EL (cell line): ENCODE results near the gene TEX19.
"Not testable (repeated sequence)": the region's sequence is repeated elsewhere in the genome, so short reads cannot be mapped to it uniquely, and the experiment has no call there.

ENCODE experiments used
- DNase-seq: peaks from one replicate; pipeline ENCODE4 v3.0.0-alpha.2; 2016

Gene TEX19

DNA sequence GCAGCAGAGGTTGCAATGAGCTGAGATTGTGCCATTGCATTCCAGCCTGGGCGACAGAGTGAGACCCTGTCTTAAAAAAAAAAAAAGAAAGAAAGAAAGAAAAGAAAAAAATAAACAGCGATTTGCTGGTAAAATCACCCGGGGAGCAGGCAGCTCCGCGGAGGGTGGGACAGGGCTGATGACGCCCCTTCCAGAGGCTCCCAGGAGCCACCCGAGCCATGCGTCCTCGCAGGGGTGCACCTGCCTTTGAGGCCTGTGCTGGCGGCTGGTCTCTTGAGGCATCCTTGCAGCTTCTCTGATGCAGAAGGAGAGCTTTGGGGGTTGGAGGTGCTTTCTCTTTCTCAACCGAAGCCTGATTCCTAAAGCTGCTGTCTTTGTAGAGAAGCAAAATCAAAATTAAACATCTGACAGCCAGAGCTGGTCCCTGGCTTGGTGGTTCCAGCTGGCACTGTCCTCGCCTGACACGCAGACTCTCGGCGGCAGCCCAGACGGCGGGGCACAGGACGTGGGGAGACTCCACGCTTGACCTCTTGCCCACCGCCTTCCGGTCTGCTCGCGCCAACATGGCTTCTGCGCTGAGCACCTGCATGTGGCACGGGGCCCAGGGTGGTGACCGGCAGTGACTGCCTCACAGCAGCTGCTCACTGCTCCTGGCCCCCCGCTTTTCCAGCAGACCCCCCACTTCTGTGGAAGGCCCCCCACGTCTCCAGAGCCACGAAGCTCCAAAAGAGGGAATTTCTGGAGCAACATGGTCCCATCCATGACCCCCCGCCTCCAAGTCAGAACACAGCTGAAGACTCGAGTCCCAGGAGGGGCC, 19.1 kb downstream of the TEX19 start:
- DNase-seq: no peak

DNA sequence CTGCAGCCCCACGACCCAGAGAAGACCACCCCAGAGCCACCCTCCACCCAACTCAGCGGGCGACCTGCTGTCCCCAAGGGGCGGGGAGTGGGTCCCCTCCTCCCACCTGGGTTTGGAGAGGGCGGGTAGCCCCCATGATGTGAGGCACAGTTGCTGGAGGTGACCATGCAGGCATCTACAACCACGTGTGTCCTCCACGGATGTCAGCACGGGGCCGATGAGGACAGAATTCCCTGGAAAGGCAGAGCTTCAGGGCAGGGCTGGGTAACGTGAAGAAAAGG, 19.6 kb downstream of the TEX19 start:
- no peak for DNase-seq

DNA sequence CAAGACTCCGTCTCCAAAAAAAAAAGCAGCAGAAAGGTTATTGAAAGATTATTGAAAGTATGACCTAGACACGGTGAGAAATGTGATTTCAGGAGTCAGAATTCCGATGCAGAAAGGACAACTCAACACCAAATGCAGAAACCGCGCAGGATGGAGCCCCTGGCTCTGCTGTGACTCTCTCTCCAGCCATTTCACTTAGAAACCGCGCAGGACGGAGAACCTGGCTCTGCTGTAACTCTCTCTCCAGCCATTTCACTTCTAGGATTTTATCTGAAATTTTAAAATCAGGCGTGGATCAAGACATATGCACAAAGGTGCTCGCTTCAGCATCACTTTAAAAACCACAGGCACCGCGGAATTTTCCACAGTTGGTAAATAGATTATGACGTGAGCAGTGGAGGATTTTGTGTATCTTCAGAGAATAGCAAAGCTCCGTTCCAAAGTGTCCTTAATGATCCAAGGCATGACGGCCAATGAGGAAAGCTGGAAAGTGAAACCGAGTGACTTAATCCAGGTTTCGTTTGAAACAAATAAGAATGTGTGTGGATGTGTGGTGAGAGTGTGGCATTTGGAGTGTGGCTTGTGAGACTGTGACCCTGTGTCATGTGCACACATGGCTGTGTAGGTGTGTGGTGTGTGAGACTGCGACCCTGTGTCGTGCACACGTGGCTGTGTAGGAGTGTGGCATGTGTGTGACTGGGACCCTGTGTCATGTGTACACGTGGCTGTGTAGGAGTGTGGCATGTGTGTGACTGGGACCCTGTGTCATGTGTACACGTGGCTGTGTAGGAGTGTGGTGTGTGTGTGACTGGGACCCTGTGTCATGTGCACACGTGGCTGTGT, 22.0 kb downstream of the TEX19 start:
- DNase-seq: no peak

DNA sequence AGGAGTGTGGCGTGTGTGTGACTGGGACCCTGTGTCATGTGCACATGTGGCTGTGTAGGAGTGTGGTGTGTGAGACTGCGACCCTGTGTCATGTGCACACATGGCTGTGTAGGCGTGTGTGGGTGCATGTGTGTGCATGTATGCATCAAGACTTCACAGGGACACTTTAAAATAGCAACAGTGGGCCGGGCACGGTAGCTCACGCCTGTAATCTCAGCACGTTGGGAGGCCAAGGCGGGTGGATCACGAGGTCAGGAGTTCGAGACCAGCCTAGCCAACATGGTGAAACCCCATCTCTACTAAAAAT, 22.6 kb downstream of the TEX19 start:
- DNase-seq: not testable (repeated sequence)

DNA sequence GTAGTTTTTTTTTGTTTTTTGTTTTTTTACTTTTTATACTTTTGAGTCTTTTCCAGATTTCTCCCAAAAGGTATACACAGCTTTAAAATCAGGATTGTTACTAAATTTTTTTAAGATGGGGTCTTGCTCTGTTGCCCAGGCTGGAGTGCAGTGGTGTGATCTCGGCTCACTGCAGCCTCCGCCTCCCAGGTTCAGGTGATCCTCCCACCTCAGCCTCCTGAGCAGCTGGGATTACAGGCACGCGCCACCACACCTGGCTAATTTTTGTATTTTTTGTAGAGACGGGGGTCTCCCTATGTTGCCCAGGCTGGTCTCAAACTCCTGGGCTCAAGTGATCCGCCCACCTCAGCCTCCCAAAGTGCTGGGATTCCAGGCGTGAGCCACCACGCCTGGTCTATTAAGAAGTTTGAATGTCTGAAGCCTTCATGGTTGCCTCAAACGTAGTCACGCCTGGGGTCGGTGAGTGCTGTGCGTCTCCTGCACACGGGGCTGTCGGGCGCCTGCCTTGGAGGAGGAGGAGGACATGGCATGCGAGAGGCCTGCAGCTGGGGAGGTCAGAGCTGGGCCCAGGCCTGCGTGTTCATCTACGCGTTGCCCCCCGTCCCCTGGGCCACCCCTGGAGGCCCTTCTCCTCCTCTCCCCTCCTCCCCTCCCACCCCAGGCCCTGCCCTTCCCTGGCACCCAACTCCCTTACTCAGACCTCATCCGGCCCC, 23.3 kb downstream of the TEX19 start:
- DNase-seq: not testable (repeated sequence)

DNA sequence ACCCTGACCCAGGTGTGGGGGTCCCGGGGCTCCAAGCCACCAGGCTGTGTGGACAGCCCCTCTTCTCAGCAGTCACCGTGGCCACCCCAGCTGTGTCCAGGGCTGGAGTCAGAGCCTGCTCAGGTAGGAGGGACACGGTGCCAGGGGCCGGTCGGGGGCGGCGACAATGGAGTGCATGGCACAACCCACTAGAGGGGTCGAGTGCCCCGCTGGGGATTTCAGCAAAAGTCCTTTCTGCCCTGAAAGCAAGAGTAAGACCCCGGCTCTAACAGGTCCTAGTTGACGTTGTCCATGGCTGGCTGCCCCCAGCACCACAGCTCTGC, 23.8 kb downstream of the TEX19 start:
- DNase-seq: no peak

DNA sequence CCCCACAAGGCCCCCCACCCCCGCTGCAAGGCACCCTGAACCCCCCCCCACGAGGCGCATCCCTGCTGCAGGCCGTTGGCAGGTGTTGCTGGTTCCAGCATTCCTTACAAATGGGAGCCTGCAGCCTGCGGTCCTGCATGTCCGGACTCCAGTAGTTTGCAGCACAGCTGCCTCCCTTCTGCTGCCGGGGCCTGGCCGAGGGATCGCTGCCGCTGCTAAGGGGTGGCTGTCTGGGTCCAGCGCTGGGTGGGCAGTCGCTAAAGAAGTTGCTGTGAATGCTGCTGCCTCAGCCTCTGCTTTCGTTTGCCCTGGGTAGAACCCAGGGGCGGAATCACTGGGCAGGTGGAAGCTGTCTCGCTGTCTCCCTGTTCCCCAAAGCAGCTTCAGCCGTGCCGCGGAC, 24.4 kb downstream of the TEX19 start:
- no peak for DNase-seq

DNA sequence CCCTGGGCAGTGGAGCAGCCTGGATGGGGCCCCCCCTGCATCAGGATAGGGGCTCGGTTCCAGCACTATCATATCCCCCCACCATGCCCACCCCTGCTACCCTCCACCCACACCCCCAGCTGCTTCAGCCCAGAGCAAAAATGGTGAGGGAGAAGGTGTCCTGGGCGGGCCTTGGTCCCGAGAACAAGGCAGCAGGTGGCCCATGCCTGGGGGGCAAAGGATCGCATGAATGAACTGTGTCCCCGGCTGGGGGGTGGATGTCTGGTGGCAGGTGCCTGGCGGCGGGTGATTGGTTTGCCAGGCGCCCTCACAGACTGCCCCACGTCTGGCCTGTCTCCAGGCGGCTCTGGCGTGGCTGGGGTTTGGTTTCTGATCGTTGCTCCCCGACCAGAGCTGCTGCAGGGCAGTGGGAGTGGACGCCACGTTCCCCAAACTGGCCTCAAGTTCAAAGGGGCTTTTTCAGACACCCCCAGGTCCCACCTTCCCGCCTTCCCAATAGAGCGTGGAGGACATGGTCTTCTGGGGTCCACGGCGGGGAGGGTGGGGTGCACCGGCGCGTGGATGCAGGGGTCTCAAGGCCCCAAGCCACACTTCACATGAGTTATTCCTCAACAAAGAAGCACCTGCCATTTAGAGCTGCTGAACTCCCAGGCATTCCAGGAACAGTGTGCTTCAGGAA, 25.1 kb downstream of the TEX19 start:
- no peak for DNase-seq

DNA sequence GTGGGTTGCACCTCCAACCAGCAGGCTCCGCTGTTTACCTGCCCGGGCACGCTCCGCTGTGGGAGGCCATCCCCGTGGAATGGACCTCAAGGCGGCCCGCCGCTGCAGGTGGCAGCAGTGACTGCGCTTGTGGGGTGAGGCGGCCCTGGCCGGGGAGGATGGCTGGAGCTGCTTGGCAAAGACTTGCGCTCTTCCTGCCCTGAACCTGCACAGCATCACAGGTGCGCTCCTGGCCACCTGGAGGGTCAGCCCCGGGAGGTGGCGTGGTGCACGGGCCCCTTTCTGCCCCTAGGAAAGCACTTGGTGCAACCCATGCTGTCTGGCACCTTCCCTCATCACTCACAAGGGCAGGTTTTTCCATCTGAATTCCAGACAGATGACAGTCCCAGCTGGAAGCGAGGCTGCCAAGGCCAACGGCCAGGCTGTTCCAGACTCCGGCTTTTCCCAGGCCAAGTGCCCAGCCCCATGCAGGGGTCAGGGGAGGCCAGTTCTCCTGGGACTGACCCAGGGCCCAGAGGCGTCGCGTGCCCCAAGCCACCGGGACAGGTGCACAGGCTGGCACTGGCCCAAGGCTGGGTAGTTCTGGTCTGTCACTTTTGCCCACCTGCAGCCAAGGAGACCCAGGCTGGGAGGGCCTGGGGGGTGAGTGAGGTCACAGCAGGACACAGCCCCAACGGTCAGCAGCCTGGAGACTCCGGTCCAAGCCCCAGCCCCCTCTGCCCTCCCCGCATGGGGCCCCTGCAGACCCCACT, 25.9 kb downstream of the TEX19 start:
- peak; percentile 38 for DNase-seq

DNA sequence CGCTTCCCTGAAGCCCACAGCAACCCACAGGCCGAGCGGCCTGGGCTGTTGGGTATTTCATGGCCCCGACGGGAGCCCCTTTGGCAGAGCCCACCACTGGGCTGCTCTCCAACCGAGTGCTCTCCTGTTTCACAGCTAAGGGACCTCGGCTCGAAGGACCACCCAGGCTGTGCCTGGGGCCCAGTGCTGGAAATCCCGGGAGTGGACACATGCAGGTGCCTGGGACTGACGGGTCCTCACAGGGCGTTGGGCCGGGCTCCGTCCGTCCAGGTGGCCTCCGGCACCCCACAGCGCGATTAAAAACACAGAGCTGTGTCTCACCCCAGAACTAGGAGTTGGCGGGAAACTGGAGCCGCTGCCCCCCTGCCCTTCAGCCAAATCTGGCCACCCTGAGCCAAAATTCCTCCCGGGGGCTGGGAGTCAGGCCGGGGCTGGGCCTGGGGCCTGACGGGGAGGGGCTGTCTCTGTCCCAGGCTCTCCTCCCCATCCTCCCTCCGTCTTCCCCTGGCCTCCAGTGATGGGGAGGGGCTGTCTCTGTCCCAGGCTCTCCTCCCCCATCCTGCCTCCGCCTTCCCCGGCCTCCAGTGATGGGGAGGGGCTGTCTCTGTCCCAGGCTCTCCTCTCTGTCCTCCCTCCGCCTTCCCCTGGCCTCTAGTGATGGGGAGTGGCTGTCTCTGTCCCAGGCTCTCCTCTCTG, 26.7 kb downstream of the TEX19 start:
- DNase-seq: no peak

DNA sequence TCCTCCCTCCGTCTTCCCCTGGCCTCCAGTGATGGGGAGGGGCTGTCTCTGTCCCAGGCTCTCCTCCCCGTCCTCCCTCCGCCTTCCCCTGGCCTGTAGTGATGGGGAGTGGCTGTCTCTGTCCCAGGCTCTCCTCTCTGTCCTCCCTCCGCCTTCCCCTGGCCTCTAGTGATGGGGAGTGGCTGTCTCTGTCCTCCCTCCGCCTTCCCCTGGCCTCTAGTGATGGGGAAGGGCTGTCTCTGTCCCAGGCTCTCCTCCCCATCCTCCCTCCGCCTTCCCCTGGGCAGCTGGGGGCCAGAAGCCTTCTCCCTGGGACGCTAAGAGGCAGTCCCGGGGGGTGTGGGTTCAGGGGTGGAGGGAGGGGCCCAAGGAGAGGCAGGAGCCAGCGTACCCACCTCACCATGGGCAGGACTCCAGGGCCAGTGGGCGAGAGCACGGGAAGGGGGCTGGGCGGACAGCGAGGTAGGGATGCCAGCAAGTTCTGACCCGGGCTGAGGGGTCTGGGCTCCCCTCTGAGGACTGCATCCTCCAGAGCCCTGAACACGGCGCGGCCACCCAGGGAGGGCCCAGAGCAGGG, 27.3 kb downstream of the TEX19 start:
- DNase-seq: no peak

DNA sequence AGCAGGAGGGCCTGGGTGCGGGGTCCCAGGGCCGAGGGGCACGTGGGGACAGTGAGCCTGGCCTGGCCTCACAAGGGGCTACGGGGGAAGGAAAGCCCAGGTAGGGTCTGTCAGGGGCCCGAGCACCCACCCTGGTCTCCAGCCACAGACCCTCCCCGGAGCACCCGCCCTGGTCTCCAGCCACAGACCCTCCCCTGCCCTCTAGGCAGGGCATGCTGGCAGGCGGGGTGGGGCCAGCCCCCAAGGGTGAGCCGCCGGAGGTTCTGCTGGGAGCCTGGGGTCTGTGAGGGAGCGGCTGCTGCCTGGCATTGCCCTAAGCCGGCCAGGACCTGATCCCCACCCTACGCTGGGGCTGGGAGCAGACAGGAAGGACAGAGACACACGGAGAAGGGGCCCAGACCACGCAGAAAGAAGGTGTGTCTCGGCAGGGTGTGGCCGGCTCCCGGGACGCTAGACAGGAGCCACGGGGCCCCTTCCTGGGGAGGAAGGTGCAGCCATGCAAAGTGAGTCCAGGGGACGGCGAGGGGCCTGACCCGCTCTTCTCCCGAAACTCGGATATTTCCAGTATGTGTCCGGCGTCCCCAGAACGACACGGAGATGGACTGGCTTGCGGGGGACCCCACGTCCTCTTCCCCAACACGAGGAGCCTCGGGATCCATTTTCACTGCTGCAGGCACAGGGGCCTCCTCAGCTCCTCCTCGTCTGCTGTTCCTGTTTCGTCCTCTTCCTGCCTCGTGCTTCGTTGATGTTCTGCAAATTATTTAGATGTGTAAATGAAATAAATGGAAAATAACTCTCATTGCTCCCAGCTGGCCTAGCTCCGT, 28.0 kb downstream of the TEX19 start:
- DNase-seq: no peak

DNA sequence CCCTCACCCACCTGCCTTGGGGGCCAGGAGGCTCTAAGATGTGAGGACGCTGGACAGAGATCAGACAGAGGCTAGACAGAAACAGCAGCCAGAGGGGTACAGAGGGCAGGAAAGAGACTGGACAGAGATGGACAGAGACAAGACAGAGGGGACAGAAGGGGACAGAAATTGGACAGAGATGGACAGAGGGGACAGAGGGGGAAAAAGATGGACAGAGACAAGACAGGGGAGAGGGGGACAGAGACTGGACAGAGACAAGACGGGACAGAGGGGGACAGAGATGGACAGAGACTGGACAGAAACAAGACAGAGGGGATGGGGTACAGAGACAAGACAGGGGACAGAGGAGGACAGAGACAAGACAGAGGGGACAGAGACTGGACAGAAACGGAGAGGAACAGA, 28.7 kb downstream of the TEX19 start:
- DNase-seq: no peak

DNA sequence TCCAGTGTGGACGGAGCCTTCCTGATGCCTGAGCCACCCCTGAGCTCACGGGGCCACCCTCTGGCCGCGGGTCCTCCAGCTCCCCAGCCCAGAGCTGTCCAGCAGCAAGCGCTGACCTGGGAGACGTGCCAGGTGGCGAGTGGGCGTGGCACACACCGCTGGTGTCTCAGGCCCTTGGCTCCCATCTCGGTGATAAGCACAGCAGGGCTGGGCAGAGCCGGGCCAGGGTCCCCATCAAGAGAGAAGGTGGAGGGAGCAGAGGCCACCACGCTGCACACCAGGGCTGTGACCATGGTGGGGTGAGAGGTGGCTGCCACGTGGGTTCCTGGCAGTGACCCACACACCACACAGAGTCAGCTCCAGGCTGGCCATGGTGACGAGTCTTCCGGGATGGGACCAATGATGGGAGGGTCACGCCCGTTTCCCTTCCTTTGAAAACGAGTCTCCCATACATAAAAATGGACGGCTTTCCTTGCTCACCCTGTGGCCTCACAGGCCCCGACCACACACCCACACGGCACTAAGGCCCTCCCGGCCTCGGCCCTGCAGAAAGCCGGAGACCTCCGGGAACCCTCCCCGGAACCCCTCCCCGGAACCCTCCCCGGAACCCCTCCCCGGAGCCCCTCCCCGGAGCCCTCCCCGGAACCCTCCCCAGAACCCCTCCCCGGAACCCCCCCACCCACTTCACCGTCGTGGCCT, 29.3 kb downstream of the TEX19 start:
- no peak for DNase-seq

DNA sequence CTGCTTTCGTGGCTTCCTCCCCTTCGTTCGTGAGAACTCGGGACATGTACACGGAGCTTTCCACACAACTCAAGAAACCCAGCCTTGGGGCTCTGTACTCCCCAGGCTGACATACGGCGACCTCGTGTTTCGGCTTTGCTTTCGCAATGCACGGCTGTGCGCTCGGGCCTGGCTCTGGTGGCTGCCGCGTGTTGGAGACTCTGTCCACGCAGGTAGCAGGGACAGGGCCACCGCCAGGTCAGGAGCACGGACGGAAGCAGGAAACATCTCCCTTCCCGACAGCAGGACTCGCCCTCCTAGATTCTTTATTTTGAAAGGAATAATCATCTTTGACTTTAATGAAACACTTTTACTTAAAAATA, 29.9 kb downstream of the TEX19 start:
- no peak for DNase-seq

DNA sequence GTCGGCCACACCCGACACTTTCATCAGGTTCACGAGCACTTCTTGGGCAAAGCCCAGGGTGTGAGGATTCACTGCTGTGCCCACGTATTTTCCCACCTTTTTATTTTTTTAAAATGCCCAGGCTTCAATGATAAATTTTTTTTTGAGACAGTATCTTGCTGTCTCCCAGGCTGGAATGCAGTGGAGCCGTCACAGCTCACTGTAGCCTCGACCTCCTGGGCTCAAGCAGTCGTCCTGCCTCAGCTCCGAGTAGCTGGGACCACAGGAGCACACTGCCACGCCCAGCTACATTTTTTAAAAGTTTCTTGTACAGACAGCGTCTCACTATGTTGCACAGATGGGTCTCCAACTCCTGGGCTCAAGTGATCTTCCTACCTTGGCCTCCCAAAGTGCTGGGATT, 30.3 kb downstream of the TEX19 start:
- DNase-seq: no peak

DNA sequence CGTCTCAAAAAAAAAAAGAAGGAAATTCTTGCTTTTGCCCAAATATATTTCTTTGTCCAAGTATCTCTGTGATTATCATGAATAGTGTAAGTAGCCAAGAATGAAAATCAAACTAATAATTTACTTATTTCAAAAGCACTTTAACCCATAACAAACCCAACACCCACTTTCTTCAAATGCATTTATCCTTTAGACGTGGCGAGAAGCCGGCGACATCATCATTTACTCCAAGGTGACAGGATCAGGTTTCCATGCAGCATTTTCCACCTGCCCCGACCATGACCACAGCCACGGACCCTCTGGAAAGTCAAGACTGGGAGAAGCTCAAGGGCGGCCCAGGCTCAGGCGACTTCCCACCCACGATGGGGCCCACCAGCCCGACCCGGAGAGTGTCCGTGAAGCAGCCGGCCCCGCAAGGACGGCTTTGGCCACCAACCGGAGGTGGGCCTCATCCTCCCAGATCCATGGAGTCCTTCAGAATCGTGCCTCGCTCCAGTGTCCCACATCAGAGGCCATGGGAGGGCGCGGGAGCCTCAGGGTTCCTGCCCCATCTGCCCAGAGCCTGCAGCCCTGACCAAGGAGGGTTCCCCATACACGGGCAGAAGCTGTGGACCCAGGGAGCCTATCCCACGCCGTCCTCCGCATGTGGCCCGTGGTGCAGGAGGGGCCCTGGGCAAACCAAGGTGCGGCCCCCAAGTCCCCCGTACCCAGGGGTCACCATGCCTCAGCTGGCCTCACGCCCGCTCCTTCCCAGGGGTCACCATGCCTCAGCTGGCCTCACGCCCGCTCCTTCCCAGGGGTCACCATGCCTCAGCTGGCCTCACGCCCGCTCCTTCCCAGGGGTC, 31.2 kb downstream of the TEX19 start:
- DNase-seq: no peak

DNA sequence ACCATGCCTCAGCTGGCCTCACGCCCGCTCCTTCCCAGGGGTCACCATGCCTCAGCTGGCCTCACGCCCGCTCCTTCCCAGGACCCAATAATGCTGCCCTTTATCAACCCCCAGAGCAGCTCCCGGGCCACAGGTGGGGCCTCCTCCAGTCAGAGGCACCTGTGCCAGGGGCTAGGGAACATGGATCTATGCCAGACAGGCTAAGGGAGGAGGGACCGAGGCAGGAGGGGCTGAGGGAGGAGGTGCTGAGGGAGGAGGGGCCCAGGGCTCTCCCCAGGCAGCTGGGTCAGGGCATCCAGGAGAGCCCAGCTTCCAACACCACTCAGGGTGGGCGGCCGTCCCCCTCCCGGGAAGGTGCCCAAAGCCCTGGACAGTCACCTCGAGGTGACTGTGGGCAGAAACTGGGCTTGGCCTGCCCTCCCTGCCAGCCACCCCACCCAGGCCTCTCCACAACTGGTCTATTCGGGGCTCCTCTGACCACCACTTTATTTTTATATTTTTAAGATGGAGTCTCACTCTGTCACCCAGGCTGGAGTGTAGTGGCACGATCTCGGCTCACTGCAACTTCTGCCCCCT, 31.9 kb downstream of the TEX19 start:
- no peak for DNase-seq

DNA sequence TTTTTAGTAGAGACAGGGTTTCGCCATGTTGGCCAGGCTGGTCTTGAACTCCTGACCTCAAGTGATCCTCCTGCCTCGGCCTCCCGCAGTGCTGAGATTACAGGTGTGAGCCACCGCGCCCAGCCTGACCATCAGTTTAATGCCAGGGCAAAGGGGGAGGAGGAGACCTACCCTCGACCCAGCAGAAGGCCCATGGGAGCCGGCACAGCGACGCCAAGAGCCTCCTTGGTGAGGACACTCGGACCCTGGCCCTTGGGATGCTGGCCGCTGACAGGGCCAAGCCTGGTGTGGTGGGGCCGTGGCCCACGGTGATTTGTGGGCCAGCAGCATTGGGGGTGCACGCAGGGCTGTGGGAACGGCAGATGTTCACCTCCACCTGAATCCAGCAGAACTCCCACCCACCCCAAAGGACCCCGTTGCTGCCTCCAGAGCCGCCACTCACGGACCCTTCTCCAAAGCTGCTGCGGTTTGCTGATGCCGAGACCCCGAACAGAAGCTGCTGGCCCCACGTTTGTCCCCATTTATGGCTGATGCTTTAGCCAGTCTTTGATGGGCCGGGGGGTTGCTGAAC, 32.5 kb downstream of the TEX19 start:
- DNase-seq: no peak
